ENCODE results near the gene AP1M2.
A peak's percentile ranks its signal among the peaks of the same experiment; 100 is the strongest.

AP1M2 gene

GRCh38 chr19:10587022-10587838 lies at the start of gene AP1M2:
AP1M2 (minus strand) TSS chr19:10587312; CDS start chr19:10587231, 81 bp downstream.
- no peak for DNase-seq

- DNase-seq: no peak
Measured at GRCh38 chr19:10636304-10636972, 49.3 kb upstream of the AP1M2 start.

DNA sequence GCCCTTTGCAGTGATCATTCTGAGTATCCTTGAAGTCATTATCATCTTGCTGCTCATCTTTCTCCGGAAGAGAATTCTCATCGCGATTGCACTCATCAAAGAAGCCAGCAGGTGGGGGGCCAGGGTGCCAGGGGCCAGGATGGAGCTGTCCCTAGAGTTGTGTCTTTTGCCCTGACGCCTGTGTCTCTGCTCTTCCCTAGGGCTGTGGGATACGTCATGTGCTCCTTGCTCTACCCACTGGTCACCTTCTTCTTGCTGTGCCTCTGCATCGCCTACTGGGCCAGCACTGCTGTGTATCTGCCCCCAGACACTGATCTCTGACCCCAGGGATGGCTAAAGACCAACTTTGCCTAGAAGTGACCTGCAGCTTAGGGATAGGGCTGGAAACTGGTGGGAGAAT lies 47.9 kb upstream of the AP1M2 start:
- no peak for DNase-seq

DNA sequence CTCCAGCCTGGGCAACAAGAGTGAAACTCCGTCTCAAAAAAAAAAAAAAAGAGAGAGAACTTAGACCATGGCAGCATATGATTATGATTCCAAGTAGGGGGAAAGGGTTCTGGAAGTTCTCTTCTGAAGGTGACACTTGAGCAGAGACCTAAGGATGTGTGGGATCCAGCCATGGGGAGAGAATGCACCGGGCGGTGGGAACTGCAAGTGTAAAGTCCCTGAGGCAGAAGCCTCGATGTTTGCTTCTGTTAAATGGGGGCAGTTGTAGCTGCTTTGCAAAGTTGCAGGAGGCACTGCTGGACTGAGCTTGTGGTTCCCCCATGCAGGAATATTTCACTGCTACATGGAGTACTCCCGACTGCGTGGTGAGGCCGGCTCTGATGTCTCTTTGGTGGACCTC lies 47.3 kb upstream of the AP1M2 start:
- no peak for DNase-seq

DNA sequence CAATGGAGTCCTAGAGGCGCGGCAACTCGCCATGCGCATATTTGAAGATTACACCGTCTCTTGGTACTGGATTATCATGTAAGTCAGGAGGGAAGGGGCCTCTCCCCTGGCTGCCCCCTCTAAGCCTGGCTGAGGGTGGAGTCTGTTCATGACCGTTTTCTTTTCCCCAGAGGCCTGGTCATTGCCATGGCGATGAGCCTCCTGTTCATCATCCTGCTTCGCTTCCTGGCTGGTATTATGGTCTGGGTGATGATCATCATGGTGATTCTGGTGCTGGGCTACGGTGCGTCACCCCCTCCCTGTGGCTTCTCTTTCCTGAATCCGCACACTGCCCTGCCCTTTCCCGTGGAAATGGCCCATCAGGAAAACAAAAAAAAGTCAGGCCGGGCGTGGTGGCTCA lies 44.8 kb upstream of the AP1M2 start:
- no peak for DNase-seq

GRCh38 chr19:10625762-10626138 lies 38.6 kb upstream of the AP1M2 start:
- no peak for DNase-seq

- no peak for DNase-seq
Measured at GRCh38 chr19:10625003-10625761, 38.1 kb upstream of the AP1M2 start, which contains the start of gene SLC44A2. SLC44A2 (plus strand) TSS chr19:10625553; CDS start chr19:10625634, 81 bp downstream.

GRCh38 chr19:10624585-10624984 lies 37.5 kb upstream of the AP1M2 start:
- DNase-seq: no peak

- DNase-seq: no peak
Measured at GRCh38 chr19:10621966-10622365, 34.9 kb upstream of the AP1M2 start.

GRCh38 chr19:10620786-10621185 lies 33.7 kb upstream of the AP1M2 start:
- DNase-seq: no peak

DNA sequence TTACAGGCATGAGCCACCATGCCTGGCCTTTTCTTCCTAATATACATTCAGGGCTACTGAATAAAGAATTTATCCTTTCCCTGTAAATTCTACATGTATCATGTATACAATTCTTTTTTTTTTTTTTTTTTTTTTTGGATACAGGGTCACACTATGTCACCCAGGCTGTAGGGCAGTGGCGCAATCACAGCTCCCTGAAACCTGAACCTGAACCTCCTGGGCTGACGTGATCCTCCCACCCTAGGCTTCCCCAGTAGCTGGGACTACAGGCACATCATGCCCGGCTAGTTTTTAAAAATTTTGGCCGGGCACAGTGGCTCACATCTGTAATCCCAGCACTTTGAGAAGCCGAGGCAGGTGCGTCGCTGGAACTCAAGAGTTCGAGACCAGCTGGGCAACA lies 31.7 kb upstream of the AP1M2 start:
- DNase-seq: no peak

DNA sequence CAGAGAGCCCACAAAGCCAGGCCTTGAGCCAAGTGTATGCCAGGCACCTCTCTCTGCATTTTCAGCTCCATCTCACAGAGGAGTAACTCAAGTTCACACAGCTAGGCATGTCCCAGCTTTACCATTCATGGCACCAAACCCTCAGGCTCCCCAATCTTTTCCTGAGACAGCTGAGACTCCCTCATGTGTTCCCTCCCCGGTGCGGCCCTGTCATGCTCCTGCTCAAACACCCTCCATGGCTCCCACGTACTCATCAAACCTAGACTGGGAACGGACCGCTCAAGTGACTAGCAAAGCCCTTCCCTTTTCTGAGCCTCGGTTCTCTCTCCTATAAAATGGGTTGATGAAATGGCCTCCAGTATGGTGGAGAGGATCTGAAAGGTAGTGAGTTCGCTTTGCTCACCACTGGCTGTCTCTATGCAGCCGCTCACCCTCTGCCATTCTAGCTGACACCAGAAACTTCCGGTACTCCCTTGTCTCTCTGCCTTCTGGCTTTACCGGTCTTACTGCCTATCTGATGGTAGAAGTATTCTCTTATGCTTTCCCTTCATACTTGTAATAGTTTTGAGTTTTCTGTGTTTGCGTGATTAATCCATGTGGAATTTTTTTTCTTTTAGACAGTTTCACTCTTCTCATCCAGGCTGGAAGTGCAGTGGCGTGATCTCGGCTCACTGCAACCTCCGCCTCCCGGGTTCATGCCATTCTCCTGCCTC lies 30.5 kb upstream of the AP1M2 start:
- DNase-seq: no peak

GRCh38 chr19:10615429-10616023 lies 28.4 kb upstream of the AP1M2 start:
- no peak for DNase-seq

GRCh38 chr19:10612499-10613119 lies 25.5 kb upstream of the AP1M2 start:
- no peak for DNase-seq

GRCh38 chr19:10611907-10612306 lies 24.8 kb upstream of the AP1M2 start:
- DNase-seq: no peak

GRCh38 chr19:10604460-10604980 lies 17.4 kb upstream of the AP1M2 start:
- no peak for DNase-seq

DNA sequence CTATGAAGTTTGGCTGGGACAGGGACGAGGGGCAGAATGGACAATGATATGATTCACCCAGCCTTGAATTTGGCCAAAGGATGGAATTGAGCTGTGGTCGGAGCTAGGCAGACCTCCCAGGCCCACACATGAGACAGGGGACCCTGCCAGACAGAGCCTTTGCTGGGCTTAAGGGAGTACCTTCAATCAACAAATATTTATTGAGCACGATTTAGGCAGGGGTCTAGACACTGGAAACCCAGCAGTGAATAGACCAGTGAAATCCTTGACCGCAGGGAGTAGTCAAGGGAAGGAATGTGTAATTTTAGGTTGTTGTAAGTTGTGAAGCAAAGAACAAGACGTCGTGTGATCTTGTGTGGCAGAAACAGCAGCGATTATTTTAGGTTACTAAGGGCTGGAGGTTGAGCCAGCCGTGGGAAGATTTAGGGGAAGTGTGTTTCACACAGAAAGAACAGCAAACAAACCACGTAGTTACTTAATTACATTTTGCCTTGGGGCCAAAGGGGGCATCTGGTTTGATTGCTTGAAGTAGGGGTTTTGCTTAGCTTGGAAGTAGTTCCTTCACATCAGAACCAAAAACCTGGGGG lies 16.9 kb upstream of the AP1M2 start:
- DNase-seq: no peak

DNA sequence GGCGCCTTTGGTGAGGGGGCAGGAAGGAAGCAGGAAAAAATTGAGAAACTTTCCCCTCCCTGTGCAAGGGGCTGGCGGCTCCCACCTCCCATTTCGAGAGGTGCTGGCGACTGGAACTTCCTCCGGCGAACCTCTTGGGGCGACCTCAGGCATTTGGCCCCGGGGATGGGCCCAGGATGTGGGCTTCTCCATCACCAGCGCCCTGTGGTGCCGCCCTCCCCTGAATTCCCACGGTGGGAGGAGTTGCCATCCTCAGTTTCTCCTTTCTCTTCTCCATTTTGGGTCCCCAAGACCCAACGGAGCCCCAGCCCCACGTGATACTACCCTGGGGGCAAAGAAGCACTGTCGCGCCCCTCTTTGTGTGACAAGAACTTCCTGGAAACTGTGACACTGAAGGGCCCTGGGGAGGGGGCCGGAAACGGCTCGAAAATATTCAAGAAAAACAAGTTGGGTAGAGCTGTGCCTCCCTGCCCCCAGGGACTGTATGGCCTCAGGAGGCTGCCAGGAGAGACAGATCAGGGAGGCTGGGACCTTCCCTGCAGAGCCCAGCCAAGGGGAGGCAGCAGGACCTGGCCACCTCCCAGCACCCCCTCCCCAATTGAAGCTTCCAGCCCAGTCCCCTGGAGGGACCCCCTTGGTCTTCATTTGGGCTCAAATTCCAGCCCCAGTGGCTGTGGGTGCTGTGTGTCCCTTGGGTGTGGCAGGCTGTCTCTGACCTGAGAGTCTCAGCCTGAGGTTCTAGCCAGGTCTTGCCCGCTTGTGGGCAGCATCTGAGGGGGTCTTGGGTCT lies 16.2 kb upstream of the AP1M2 start:
- no peak for DNase-seq

- peak; percentile 58 for DNase-seq
Measured at GRCh38 chr19:10602330-10603083, 15.4 kb upstream of the AP1M2 start.

DNA sequence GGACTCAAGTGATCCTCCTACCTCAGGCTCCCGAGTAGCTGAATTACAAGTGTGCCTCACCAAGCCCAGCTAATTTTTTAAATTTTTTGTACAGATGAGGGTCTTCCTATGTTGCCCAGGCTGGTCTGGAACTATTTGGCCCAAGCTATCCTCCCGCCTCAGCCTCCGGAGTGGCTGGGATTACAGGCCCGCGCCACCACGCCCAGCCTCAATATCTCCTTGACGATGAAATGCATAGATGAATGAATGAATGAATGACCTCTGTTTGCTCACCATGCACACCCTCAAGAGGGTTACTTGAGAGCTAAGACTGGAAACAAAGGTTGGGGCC lies 14.9 kb upstream of the AP1M2 start:
- DNase-seq: no peak
